Testis (tissue), 2 donors: ENCODE measurements around the gene ARHGEF7.

Source experiments
- CTCF ChIP-seq, 3 experiments: fragments of 450-650 bp in 2 of 3; fragments of 200-600 bp in 1 of 3; sonication (generic) in 1 of 3; IDR thresholded peaks; one replicate each; pipeline ENCODE4 v1.5.1; 2016 to 2019; ENCODE audit warnings: antibody characterized with exemption in 3 of 3, mild to moderate bottlenecking in 2 of 3, moderate library complexity in 1 of 3
- POLR2A ChIP-seq: fragments of 450-650 bp; IDR thresholded peaks from one replicate; pipeline ENCODE4 v1.6.1; 2017; ENCODE audit warnings: antibody characterized with exemption, mild to moderate bottlenecking, moderate library complexity

GRCh38 chr13:111203736-111204389 is 88.8 kb downstream of the ARHGEF7 start:
- TF ChIP-seq CTCF (IDR thresholded peaks at IDR 0.05) (no peak), POLR2A (no peak)
